Embryonic facial prominence (tissue), 1 donor: ENCODE data around the gene NLRC5.
"Not testable (repeated sequence)": the region's sequence is repeated elsewhere in the genome, so short reads cannot be mapped to it uniquely, and the experiment has no call there.

Experiments
- DNase-seq: peaks from one replicate; pipeline ENCODE4 v3.0.0-alpha.2; 2016; ENCODE audit errors: extremely low spot score

NLRC5 gene

GRCh38 chr16:57043248-57043647 lies 53.9 kb downstream of the NLRC5 start:
- DNase-seq, result no peak

- no peak for DNase-seq
These were observed 55.8 kb downstream of the NLRC5 start for GRCh38 chr16:57044931-57045693.

GRCh38 chr16:57045694-57046381 lies 56.5 kb downstream of the NLRC5 start:
- DNase-seq, result no peak

GRCh38 chr16:57048095-57048494 lies 58.7 kb downstream of the NLRC5 start:
- no peak for DNase-seq

- no peak for DNase-seq
These were observed 60.3 kb downstream of the NLRC5 start for GRCh38 chr16:57049678-57050077.

GRCh38 chr16:57051696-57052228 lies 62.4 kb downstream of the NLRC5 start:
- DNase-seq, result no peak

- no peak for DNase-seq
These were observed 63.8 kb downstream of the NLRC5 start for GRCh38 chr16:57053206-57053605.

GRCh38 chr16:57054338-57054737 lies 65.0 kb downstream of the NLRC5 start:
- DNase-seq, result no peak

- no peak for DNase-seq
These were observed 65.4 kb downstream of the NLRC5 start for GRCh38 chr16:57054771-57055170.

- no peak for DNase-seq
These were observed 66.3 kb downstream of the NLRC5 start for GRCh38 chr16:57055671-57056070.

- DNase-seq, result no peak
These were observed 69.0 kb downstream of the NLRC5 start for GRCh38 chr16:57058291-57058861.

- DNase-seq, result no peak
These were observed 71.1 kb downstream of the NLRC5 start for GRCh38 chr16:57060323-57061083.

- no peak for DNase-seq
These were observed 71.9 kb downstream of the NLRC5 start for GRCh38 chr16:57061084-57061905.

GRCh38 chr16:57062329-57062728 lies 73.0 kb downstream of the NLRC5 start:
- no peak for DNase-seq

- DNase-seq, result not testable (repeated sequence)
These were observed 73.8 kb downstream of the NLRC5 start for GRCh38 chr16:57063189-57063588.

GRCh38 chr16:57064995-57065394 lies 75.6 kb downstream of the NLRC5 start:
- no peak for DNase-seq

- DNase-seq, result no peak
These were observed 77.3 kb downstream of the NLRC5 start for GRCh38 chr16:57066625-57067024.

- DNase-seq, result no peak
These were observed 78.0 kb downstream of the NLRC5 start for GRCh38 chr16:57067347-57067746.

- no peak for DNase-seq
These were observed 79.7 kb downstream of the NLRC5 start for GRCh38 chr16:57069053-57069452.

- DNase-seq, result no peak
These were observed 80.4 kb downstream of the NLRC5 start for GRCh38 chr16:57069635-57070370.
